ENCODE results near the gene TMSB10. TPM values are rescaled to one million over a fixed set of nuclear protein-coding genes. Genes with fewer than 3 reads are reported as not detected.
A peak's percentile ranks its signal among the peaks of the same experiment; 100 is the strongest.

Gene TMSB10
- total and polyA plus RNA-seq, 2 donors (not counting 1 experiment from before 2014, with no cell fraction given), result 7,414 to 8,130 TPM

- Histone ChIP-seq H3K9me3 (ENCODE audit: control insufficient read depth, insufficient read depth, low read depth, low read length) (no peaks in the 10 kb centered on the region), H3K27me3 (ENCODE audit: control insufficient read depth, insufficient read depth, low read length) (no peaks in the 10 kb centered on the region), H3K36me3 (ENCODE audit: control insufficient read depth, insufficient read depth, low read length) (no peaks in the 10 kb centered on the region), H3K9ac (ENCODE audit: insufficient read depth, low read length) (no peak overlapping the region), H3K79me2 (ENCODE audit: control insufficient read depth, insufficient read depth, low read length) (no peaks in the 10 kb centered on the region), H2AFZ (ENCODE audit: low read length) (no peak overlapping the region), H3K4me3 (replicated peaks in 1 of 4; ENCODE audit: control extremely low read depth in 1 of 4, insufficient read depth in 1 of 4, low read depth in 3 of 4, low read length in 4 of 4) (no peak overlapping the region), H4K20me1 (ENCODE audit: control insufficient read depth, extremely low read depth, insufficient read depth, low read length) (no peaks in the 10 kb centered on the region), H3K4me2 (ENCODE audit: extremely low read depth, insufficient read depth, low read length) (peak overlapping the region; percentile 13), H3K4me1 (ENCODE audit: control insufficient read depth, extremely low read depth, insufficient read depth, low read length) (peaks cover 11% of the 10 kb centered on the region), H3K27ac (ENCODE audit: insufficient read depth, low read length) (peak overlapping the region; percentile 19)
- DNase-seq (ENCODE audit: low read depth in 2 of 2), result no peak
- no peak for TF ChIP-seq EZH2 (IDR thresholded peaks at IDR 0.05; ENCODE audit: low read length, missing control alignments)
Observed at GRCh38 chr2:84897773-84898172, 7.7 kb upstream of the TMSB10 start.

- H3K4me1 ChIP-seq (ENCODE audit: control insufficient read depth, extremely low read depth, insufficient read depth, low read length), result peaks cover 10% of the 10 kb centered on the region
- no peaks in the 10 kb centered on the region for H4K20me1 ChIP-seq (ENCODE audit: control insufficient read depth, extremely low read depth, insufficient read depth, low read length)
- DNase-seq (ENCODE audit: low read depth in 2 of 2), result no peak
- no peak overlapping the region for H3K4me2 ChIP-seq (ENCODE audit: extremely low read depth, insufficient read depth, low read length)
- no peak overlapping the region for H3K4me3 ChIP-seq (replicated peaks in 1 of 4; ENCODE audit: control extremely low read depth in 1 of 4, insufficient read depth in 1 of 4, low read depth in 3 of 4, low read length in 4 of 4)
- H3K9ac ChIP-seq (ENCODE audit: insufficient read depth, low read length), result no peak overlapping the region
- no peaks in the 10 kb centered on the region for H3K36me3 ChIP-seq (ENCODE audit: control insufficient read depth, insufficient read depth, low read length)
- TF ChIP-seq EZH2 (IDR thresholded peaks at IDR 0.05; ENCODE audit: low read length, missing control alignments), result no peak
- TF ChIP-seq CTCF (conservative IDR thresholded peaks at IDR 0.05 in 1 of 2, IDR thresholded peaks at IDR 0.05 in 1 of 2; ENCODE audit: low read depth in 1 of 2, low read length in 2 of 2), result no peak
- H3K27ac ChIP-seq (ENCODE audit: insufficient read depth, low read length), result no peak overlapping the region
- H3K27me3 ChIP-seq (ENCODE audit: control insufficient read depth, insufficient read depth, low read length), result no peaks in the 10 kb centered on the region
- no peaks in the 10 kb centered on the region for H3K79me2 ChIP-seq (ENCODE audit: control insufficient read depth, insufficient read depth, low read length)
- no peak overlapping the region for H2AFZ ChIP-seq (ENCODE audit: low read length)
- H3K9me3 ChIP-seq (ENCODE audit: control insufficient read depth, insufficient read depth, low read depth, low read length), result no peaks in the 10 kb centered on the region
Observed at GRCh38 chr2:84899304-84900204, 5.9 kb upstream of the TMSB10 start.

DNA sequence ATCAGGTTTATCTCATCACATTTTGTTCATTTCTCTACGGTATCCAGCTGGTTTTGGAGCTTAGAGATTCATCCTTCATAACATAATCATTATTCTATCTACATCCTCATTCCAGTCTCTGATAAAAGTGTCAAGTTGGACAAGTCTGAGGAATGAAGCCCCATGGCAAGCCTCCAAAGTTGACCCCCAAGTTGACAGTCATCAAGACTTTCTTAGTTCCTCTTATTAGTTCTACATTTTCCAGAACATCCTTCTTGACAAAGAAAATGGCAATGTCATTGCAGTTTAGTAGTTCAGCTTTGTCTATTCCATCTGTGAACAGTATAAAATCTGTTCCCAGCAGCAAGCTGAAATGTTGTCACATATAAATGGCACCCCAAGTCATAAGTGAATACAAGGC, 4.5 kb upstream of the TMSB10 start:
- H3K27me3 ChIP-seq (ENCODE audit: control insufficient read depth, insufficient read depth, low read length), result no peaks in the 10 kb centered on the region
- H3K4me1 ChIP-seq (ENCODE audit: control insufficient read depth, extremely low read depth, insufficient read depth, low read length), result peaks cover 7% of the 10 kb centered on the region
- no peak overlapping the region for H3K9ac ChIP-seq (ENCODE audit: insufficient read depth, low read length)
- no peaks in the 10 kb centered on the region for H3K36me3 ChIP-seq (ENCODE audit: control insufficient read depth, insufficient read depth, low read length)
- DNase-seq (ENCODE audit: low read depth in 2 of 2), result no peak
- TF ChIP-seq EZH2 (IDR thresholded peaks at IDR 0.05; ENCODE audit: low read length, missing control alignments) (no peak), CTCF (conservative IDR thresholded peaks at IDR 0.05 in 1 of 2, IDR thresholded peaks at IDR 0.05 in 1 of 2; ENCODE audit: low read depth in 1 of 2, low read length in 2 of 2) (no peak)
- no peak overlapping the region for H3K27ac ChIP-seq (ENCODE audit: insufficient read depth, low read length)
- no peak overlapping the region for H3K4me3 ChIP-seq (replicated peaks in 1 of 4; ENCODE audit: control extremely low read depth in 1 of 4, insufficient read depth in 1 of 4, low read depth in 3 of 4, low read length in 4 of 4)
- no peaks in the 10 kb centered on the region for H4K20me1 ChIP-seq (ENCODE audit: control insufficient read depth, extremely low read depth, insufficient read depth, low read length)
- no peak overlapping the region for H3K4me2 ChIP-seq (ENCODE audit: extremely low read depth, insufficient read depth, low read length)
- H3K9me3 ChIP-seq (ENCODE audit: control insufficient read depth, insufficient read depth, low read depth, low read length), result no peaks in the 10 kb centered on the region
- no peak overlapping the region for H2AFZ ChIP-seq (ENCODE audit: low read length)
- peaks cover 5% of the 10 kb centered on the region for H3K79me2 ChIP-seq (ENCODE audit: control insufficient read depth, insufficient read depth, low read length)
